Sigmoid colon (tissue), 4 donors: ENCODE data around the gene SMYD3.

ENCODE experiments used
- POLR2A ChIP-seq, 2 donors: fragments of 450-650 bp; IDR thresholded peaks; one replicate each; pipeline ENCODE4 v1.6.1; 2016; ENCODE audit warnings: antibody characterized with exemption in 2 of 2, mild to moderate bottlenecking in 2 of 2, moderate library complexity in 2 of 2
- POLR2AphosphoS5 ChIP-seq, 4 donors: sonication (generic); formaldehyde crosslinking; IDR thresholded peaks; one replicate each; pipeline ENCODE4 v1.6.1; 2017; ENCODE audit warnings: antibody characterized with exemption in 4 of 4
- TF ChIP-seq, protein P1 (sequence below), 4 experiments: fragments of 450-650 bp in 3 of 4; fragments of 200-600 bp in 1 of 4; IDR thresholded peaks; one replicate each; pipeline ENCODE4 v1.5.1; 2016 to 2019; ENCODE audit warnings: antibody characterized with exemption in 4 of 4, mild to moderate bottlenecking in 3 of 4, moderate library complexity in 2 of 4

DNA sequence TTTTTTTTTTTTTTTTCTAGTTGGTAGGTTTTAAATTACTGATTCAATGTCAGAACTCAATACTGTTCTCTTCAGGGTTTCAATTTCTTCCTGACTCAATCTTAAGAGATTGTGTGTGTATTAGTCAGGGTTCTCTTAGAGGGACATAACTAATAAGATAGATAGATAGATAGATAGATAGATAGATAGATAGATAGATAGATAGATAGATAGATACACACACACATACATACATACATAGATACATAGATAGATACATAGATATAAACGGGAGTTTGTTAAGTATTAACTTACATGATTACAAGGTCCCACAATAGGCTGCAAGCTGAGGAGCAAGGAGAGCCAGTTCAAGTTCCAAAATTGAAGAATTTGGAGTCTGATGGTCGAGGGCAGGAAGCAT lies 251.3 kb downstream of the SMYD3 start:
- TF ChIP-seq, protein P1, sequence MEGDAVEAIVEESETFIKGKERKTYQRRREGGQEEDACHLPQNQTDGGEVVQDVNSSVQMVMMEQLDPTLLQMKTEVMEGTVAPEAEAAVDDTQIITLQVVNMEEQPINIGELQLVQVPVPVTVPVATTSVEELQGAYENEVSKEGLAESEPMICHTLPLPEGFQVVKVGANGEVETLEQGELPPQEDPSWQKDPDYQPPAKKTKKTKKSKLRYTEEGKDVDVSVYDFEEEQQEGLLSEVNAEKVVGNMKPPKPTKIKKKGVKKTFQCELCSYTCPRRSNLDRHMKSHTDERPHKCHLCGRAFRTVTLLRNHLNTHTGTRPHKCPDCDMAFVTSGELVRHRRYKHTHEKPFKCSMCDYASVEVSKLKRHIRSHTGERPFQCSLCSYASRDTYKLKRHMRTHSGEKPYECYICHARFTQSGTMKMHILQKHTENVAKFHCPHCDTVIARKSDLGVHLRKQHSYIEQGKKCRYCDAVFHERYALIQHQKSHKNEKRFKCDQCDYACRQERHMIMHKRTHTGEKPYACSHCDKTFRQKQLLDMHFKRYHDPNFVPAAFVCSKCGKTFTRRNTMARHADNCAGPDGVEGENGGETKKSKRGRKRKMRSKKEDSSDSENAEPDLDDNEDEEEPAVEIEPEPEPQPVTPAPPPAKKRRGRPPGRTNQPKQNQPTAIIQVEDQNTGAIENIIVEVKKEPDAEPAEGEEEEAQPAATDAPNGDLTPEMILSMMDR (IDR thresholded peaks at IDR 0.05): no peak
- TF ChIP-seq POLR2A (IDR thresholded peaks at IDR 0.05) (no peak), POLR2AphosphoS5 (IDR thresholded peaks at IDR 0.05) (no peak)
